HepG2 (cell line): ENCODE measurements around the gene ADORA3. TPM values are rescaled to one million over a fixed set of nuclear protein-coding genes. Genes with fewer than 3 reads are reported as not detected.

Source experiments
- ATAC-seq: fragments of 200-7000 bp; cut with Tn5 transposase; 3 replicates; pipeline ENCODE4 v1.9.1; 2020; ENCODE audit warnings: mild to moderate bottlenecking, moderate library complexity
- BruUV-seq: library from RNA; stranded (reverse); fragments of 400-500 nt; replicated peaks from 2 replicates; lab custom pipeline; 2021; lab: Mats Ljungman, UMichigan
- CTCF ChIA-PET: fragments of 300-600 bp; formaldehyde crosslinking; extraction: SDS; loops from one replicate; lab custom pipeline; 2021; ENCODE audit warnings: low total read pairs, inconsistent platforms, low intra/inter-chr PET ratio; lab: Yijun Ruan, JAX
- POLR2A ChIA-PET: fragments of 350-600 bp; sonication (Branson Sonifier 250); formaldehyde crosslinking; loops from one replicate; lab custom pipeline; 2020; ENCODE audit warnings: antibody characterized with exemption, inconsistent platforms; lab: Yijun Ruan, JAX
- DNase-seq: peaks from one replicate; pipeline ENCODE4 v3.0.0-alpha.2; 2015; ENCODE audit warnings: low spot score
- FAIRE-seq: peaks from 3 replicates; lab custom pipeline; 2011; peaks lifted over from hg19 to GRCh38; lab: Jason Lieb, UNC
- H2AFZ ChIP-seq: one replicate; pipeline ENCODE4 v1.6.1; 2011; ENCODE audit warnings: low read length, inconsistent platforms
- H3K27ac ChIP-seq: fragments of 300-600 bp; 3 replicates; pipeline ENCODE4 v1.8.0; 2011; ENCODE audit warnings: mixed run types, mild to moderate bottlenecking, mixed read lengths, low read length, inconsistent platforms; ENCODE audit not compliant: insufficient read depth; ENCODE audit errors: extremely low read length
- H3K27me3 ChIP-seq, 2 experiments: fragments of 200-600 bp in 1 of 2; 2 replicates in 1 of 2; 3 replicates in 1 of 2; pipeline versions ENCODE4 v1.6.0 to v1.8.0; 2011; ENCODE audit warnings: low read length in 2 of 2, mild to moderate bottlenecking in 2 of 2, moderate library complexity in 2 of 2, inconsistent platforms in 1 of 2; ENCODE audit not compliant: insufficient read depth in 2 of 2, control insufficient read depth in 1 of 2
- H3K36me3 ChIP-seq, 2 experiments: fragments of 200-600 bp in 1 of 2; replicated peaks in 1 of 2; 2 replicates in 1 of 2; 3 replicates in 1 of 2; pipeline versions ENCODE4 v1.5.1 to v1.8.0; 2011; ENCODE audit warnings: low read length in 2 of 2, inconsistent platforms in 1 of 2; ENCODE audit not compliant: insufficient read depth in 2 of 2, control insufficient read depth in 1 of 2
- H3K4me1 ChIP-seq: 2 replicates; pipeline ENCODE4 v1.5.1; 2012; ENCODE audit warnings: low read length, inconsistent platforms; ENCODE audit not compliant: insufficient read depth
- H3K4me2 ChIP-seq: 2 replicates; pipeline ENCODE4 v1.6.0; 2011; ENCODE audit warnings: low read depth, low read length, inconsistent platforms
- H3K4me3 ChIP-seq, 3 experiments: fragments of 200-600 bp in 1 of 3; sonication (generic), shearing (Covaris generic) in 1 of 3; replicated peaks in 1 of 3; 2 replicates each; pipeline ENCODE4 v1.5.1; 2011 to 2016; ENCODE audit warnings: low read length in 3 of 3, inconsistent platforms in 2 of 3, low read depth in 2 of 3, mild to moderate bottlenecking in 2 of 3, control low read depth in 1 of 3, mixed read lengths in 1 of 3; ENCODE audit not compliant: insufficient read depth in 1 of 3
- H3K79me2 ChIP-seq: one replicate; pipeline ENCODE4 v1.6.1; 2011; ENCODE audit warnings: low read length, inconsistent platforms; ENCODE audit not compliant: insufficient read depth
- H3K9ac ChIP-seq: 2 replicates; pipeline ENCODE4 v1.6.0; 2011; ENCODE audit warnings: mild to moderate bottlenecking, low read depth, low read length, inconsistent platforms; ENCODE audit not compliant: insufficient read depth
- H3K9me3 ChIP-seq: 2 replicates; pipeline ENCODE4 v1.5.1; 2012; ENCODE audit warnings: mild to moderate bottlenecking, low read length
- H4K20me1 ChIP-seq: 2 replicates; pipeline ENCODE4 v1.6.0; 2011; ENCODE audit warnings: inconsistent platforms, mild to moderate bottlenecking, low read length, moderate library complexity; ENCODE audit not compliant: insufficient read depth
- HES4 ChIP-seq: sonication (generic); formaldehyde crosslinking; IDR thresholded peaks from 2 replicates; pipeline ENCODE4 v1.9.0; 2021; ENCODE audit warnings: mild to moderate bottlenecking, missing genetic modification reagents, borderline replicate concordance
- HNRNPH1 ChIP-seq: fragments of 200-400 bp; formaldehyde crosslinking; optimal IDR thresholded peaks from 2 replicates; pipeline ENCODE3; 2017; ENCODE audit warnings: mild to moderate bottlenecking, low read depth, low read length
- HOXA3 ChIP-seq: sonication (generic); formaldehyde crosslinking; IDR thresholded peaks from 2 replicates; pipeline ENCODE4 v1.5.0; 2020; ENCODE audit warnings: missing genetic modification reagents
- JARID2 ChIP-seq: sonication (generic); formaldehyde crosslinking; IDR thresholded peaks from 2 replicates; pipeline ENCODE4 v1.8.1; 2023; ENCODE audit warnings: missing genetic modification reagents, inconsistent platforms; ENCODE audit not compliant: insufficient replicate concordance
- MAFG ChIP-seq: sonication (generic); formaldehyde crosslinking; IDR thresholded peaks from 2 replicates; pipeline ENCODE4 v1.5.1; 2020; ENCODE audit warnings: mild to moderate bottlenecking, missing genetic modification reagents
- MTA3 ChIP-seq: sonication (generic); formaldehyde crosslinking; IDR thresholded peaks from 2 replicates; pipeline ENCODE4 v1.4.0; 2020; ENCODE audit warnings: missing genetic modification reagents
- RXRA ChIP-seq: sonication (generic); formaldehyde crosslinking; IDR thresholded peaks from 2 replicates; pipeline ENCODE4 v1.5.1; 2020; ENCODE audit warnings: missing genetic modification reagents
- ZNF841 ChIP-seq: sonication (generic); formaldehyde crosslinking; IDR thresholded peaks from 2 replicates; pipeline ENCODE4 v1.8.1; 2023; ENCODE audit warnings: missing genetic modification reagents, borderline replicate concordance
- ZSCAN31 ChIP-seq: sonication (generic); formaldehyde crosslinking; IDR thresholded peaks from 2 replicates; pipeline ENCODE4 v1.5.0; 2020; ENCODE audit warnings: low read depth, mild to moderate bottlenecking, missing genetic modification reagents
- WGBS: methylation state at CpG from one replicate; pipeline ENCODE4 v1.1.6; 2017; ENCODE audit warnings: low lambda C conversion rate; 5-methylcytosine and 5-hydroxymethylcytosine counted together
- in situ Hi-C: cut with HindIII; loops from 2 replicates; pipeline ENCODE4 v1.10.0; 2017; ENCODE audit warnings: low pct_unique_long_range_greater_than_20kb; ENCODE audit not compliant: extremely low pct_ligation_motif_present
- intact Hi-C: fragments of 100-400 bp; cut with micrococcal nuclease; formaldehyde crosslinking; loops from one replicate; pipeline ENCODE4 v1.10.0; 2022; ENCODE audit not compliant: unreplicated experiment
- polyA plus RNA-seq, 8 experiments: library from polyadenylated mRNA; depleted of rRNA in 3 of 8; stranded (reverse) in 7 of 8; unstranded in 1 of 8; fragments of >200 nt; fragmentation: Illumina TruSeq in 4 of 8; extraction: Trizol in 4 of 8; gene quantifications; 2 replicates each; pipeline versions ENCODE4 v1.2.1 to v1.2.3, GENCODE V29; 2011 to 2016; ENCODE audit warnings: low read depth in 4 of 8, missing spikeins in 1 of 8, mixed read lengths in 1 of 8; ENCODE audit not compliant: insufficient read depth in 1 of 8
- total RNA-seq, 5 experiments: library from RNA; depleted of rRNA; stranded (reverse); fragments of >200 nt; fragmentation: Illumina TruSeq; extraction: Trizol; gene quantifications; 2 replicates each; pipeline ENCODE4 v1.2.3, GENCODE V29; 2016; ENCODE audit warnings: low read depth in 1 of 5
- TF ChIP-seq, protein P1 (sequence below): sonication (generic); formaldehyde crosslinking; IDR thresholded peaks from 2 replicates; pipeline ENCODE4 v1.4.0; 2020; ENCODE audit warnings: low read depth, mild to moderate bottlenecking, missing genetic modification reagents
- TF ChIP-seq, protein P2 (sequence below): sonication (generic); formaldehyde crosslinking; IDR thresholded peaks from 2 replicates; pipeline ENCODE4 v1.5.0; 2020; ENCODE audit warnings: mild to moderate bottlenecking, missing genetic modification reagents

The ADORA3 gene
- total and polyA plus RNA-seq, 2 of the 13 experiments (the other 11 are each of a cell fraction or from before 2014, with no cell fraction given) = not detected

DNA sequence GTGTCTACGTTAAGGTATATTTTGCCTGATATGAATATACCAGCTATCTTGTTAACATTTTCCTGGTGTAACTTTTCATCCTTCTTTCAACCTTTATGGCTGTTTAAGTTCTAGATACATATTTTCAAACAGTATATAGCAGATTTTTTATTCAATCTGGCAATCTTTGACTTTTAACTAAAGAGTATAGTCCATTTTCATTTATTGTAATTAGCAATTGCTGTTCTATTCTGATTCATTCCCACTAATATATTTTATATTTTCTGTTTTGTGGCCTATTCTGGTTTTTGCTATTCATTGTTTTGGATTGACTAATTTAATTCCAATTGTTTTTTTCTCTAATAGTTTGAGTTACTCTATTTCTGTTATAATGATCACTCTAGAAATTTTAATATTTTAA lies 37.0 kb downstream of the ADORA3 start:
- H3K79me2 ChIP-seq = no peaks in the 10 kb centered on the region
- H3K4me3 ChIP-seq = no peak overlapping the region
- BruUV-seq = no TSS peak
- in situ Hi-C loops (no loop called here), intact Hi-C loops (no loop called here)
- H3K27ac ChIP-seq = no peak overlapping the region
- TF ChIP-seq HOXA3 (no peak), HNRNPH1 (no peak), MAFG (CRISPR knock-in tag) (no peak), RXRA (no peak), ZSCAN31 (CRISPR knock-in tag) (no peak), ZNF841 (CRISPR knock-in tag) (no peak), MTA3 (no peak), JARID2 (CRISPR knock-in tag) (no peak), HES4 (CRISPR knock-in tag) (no peak)
- TF ChIP-seq, protein P1, sequence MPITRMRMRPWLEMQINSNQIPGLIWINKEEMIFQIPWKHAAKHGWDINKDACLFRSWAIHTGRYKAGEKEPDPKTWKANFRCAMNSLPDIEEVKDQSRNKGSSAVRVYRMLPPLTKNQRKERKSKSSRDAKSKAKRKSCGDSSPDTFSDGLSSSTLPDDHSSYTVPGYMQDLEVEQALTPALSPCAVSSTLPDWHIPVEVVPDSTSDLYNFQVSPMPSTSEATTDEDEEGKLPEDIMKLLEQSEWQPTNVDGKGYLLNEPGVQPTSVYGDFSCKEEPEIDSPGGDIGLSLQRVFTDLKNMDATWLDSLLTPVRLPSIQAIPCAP (CRISPR knock-in tag) = no peak
- TF ChIP-seq, protein P2, sequence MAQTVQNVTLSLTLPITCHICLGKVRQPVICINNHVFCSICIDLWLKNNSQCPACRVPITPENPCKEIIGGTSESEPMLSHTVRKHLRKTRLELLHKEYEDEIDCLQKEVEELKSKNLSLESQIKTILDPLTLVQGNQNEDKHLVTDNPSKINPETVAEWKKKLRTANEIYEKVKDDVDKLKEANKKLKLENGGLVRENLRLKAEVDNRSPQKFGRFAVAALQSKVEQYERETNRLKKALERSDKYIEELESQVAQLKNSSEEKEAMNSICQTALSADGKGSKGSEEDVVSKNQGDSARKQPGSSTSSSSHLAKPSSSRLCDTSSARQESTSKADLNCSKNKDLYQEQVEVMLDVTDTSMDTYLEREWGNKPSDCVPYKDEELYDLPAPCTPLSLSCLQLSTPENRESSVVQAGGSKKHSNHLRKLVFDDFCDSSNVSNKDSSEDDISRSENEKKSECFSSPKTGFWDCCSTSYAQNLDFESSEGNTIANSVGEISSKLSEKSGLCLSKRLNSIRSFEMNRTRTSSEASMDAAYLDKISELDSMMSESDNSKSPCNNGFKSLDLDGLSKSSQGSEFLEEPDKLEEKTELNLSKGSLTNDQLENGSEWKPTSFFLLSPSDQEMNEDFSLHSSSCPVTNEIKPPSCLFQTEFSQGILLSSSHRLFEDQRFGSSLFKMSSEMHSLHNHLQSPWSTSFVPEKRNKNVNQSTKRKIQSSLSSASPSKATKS (CRISPR knock-in tag) = no peak
- no peaks in the 10 kb centered on the region for H4K20me1 ChIP-seq
- H3K9me3 ChIP-seq = no peaks in the 10 kb centered on the region
- no peak overlapping the region for H3K4me2 ChIP-seq
- peaks cover 1 to 3% of the 10 kb centered on the region in 2 experiments; a peak in 1 of 5 replicates for H3K36me3 ChIP-seq
- no peak for FAIRE-seq
- DNase-seq = no peak
- CTCF ChIA-PET = no interaction called here
- ATAC-seq = no peak
- H3K9ac ChIP-seq = no peak overlapping the region
- H2AFZ ChIP-seq = no peak overlapping the region
- WGBS = 0% methylated on average over 1 of the region's 1 CpG
- POLR2A ChIA-PET = no interaction called here
- H3K4me1 ChIP-seq = peaks cover 27% of the 10 kb centered on the region
- no peaks in the 10 kb centered on the region for H3K27me3 ChIP-seq
